HG03097 (cell line): ENCODE results near the gene TOM1.

ENCODE experiments used
- ATAC-seq: cut with Tn5 transposase; IDR thresholded peaks from one replicate; pipeline ENCODE4 v1.9.1; 2021; ENCODE audit not compliant: unreplicated experiment, low FRiP score

TOM1 gene

DNA sequence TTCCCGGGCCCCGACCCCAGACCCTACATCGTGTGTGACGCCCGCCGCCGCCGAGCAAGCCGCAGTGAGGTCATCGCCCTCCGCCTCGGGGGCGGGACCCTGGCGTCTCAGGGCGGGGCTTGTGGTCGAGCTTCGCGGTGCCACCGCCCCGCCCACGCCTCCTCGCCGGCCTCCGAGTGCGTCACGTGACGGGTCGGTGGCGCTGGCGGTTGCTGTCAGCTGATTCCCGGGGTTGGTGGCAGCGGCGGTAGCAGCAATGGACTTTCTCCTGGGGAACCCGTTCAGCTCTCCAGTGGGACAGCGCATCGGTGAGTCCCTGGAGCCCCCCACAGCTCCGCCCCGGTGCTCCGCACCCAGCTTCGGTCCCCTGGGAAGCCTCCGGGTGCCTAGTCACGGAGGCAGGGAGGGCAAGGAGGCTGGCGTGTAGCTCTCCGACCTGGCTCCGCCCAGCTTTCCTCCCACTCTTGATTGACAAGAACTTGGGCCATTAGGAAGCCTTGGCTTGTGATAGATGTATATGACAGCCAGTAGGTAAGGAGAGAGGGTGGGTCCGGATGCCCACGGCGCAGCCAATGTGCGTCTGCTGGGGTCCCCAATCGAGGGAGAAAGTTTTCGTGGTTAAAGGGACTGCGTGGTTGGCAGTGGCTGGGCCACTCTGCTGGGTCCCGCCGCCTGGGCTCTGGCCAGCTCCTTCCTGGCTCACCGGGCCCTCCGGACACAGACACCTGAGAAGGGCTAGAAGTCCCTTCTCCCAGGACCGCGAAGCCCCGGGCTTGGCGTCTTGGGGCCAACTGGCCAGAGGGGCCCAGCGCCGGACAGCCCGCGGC lies at the start of gene TOM1:
TOM1 (plus strand) TSS at position 222 of the 827 bp plus-strand sequence; CDS start at position 257, 35 bp downstream.
- peak; percentile 95 for ATAC-seq

DNA sequence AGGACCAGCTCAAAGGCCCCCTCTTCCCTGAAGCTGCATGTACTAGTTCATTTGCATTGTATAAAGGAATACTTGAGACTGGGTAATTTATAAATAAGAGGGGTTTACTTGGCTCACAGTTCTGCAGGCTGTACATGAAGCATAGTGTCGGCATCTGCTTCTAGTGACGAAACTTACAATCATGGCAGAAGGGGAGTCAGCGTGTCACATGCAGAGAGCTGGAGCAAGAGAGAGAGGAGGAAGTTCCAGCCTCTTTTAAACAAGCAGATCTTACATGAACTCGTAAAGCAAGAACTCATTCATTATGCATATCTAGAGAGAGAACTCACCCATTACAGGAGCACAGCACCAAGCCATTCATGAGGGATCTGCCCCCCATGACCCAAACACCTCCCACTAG lies 49.5 kb upstream of the TOM1 start:
- ATAC-seq, result no peak

GRCh38 chr22:35253946-35254345 lies 45.7 kb upstream of the TOM1 start:
- ATAC-seq, result no peak

GRCh38 chr22:35257002-35257320 lies 42.7 kb upstream of the TOM1 start:
- peak; percentile 16 for ATAC-seq

- peak; percentile 83 for ATAC-seq
Observed at GRCh38 chr22:35257321-35258190, 42.1 kb upstream of the TOM1 start, which contains the start of gene HMGXB4. Gene HMGXB4 (plus strand): TSS chr22:35257493. CDS start chr22:35262391, 4,898 bp downstream.

GRCh38 chr22:35258191-35258988 lies 41.3 kb upstream of the TOM1 start:
- no peak for ATAC-seq

- ATAC-seq, result no peak
Observed at GRCh38 chr22:35264986-35265385, 34.7 kb upstream of the TOM1 start.

DNA sequence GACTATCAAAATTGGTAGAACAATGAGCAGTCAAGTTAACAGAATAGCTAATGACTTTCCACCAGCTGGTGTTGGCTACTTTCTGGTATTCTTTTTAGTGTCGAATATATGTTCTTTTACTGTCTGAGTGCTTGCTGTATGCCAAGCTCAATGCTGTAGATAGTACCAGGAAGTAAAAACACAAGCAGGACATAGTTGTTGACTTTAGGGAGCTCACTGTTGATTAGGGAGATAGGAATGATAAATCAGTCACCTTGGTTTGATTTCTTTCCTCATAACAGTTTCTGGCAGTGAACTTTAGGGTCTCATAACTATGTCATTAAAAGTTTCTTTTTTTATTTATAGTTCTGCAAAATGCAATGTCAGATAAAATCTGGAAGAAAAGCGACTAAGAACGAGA lies 33.4 kb upstream of the TOM1 start:
- ATAC-seq, result no peak

GRCh38 chr22:35269630-35270029 lies 30.1 kb upstream of the TOM1 start:
- ATAC-seq, result no peak

GRCh38 chr22:35274154-35274871 lies 25.4 kb upstream of the TOM1 start:
- ATAC-seq, result no peak

DNA sequence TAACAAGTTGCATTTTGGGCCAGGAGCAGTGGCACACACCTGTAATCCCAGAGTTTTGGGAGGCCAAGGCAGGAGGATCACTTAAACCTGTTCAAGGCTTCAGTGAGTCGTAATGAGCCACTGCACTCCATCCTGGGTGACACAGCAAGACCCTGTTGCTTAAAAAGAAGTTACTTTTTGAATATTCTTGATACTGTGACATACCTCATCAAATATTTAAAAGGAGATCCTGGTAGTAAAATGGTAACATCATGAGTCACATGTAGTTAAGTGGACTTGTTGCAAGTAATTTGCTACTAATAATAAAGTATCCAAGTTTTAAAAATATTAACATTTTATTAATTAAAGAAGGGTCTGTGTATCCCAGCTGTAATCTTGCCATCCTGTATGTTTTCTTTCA lies 24.1 kb upstream of the TOM1 start:
- no peak for ATAC-seq

DNA sequence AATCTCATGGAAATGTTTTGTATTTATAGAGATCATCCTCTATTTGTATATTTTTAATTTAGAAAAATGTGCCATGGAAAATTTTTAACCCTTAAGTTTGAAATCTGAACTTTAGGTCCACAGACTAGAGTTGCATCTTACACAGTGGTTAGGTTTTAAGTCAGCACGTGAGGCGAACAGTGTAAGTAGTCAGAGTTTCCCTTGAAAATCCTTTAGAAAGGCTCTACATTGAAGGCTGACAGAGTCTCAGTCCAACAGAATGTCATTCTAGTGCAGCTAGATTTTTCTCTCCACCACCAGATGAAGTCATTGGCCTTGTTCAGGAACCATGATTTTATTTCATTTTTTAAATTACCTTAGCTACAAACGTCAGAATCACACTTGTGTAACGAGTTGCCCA lies 23.7 kb upstream of the TOM1 start:
- ATAC-seq, result no peak

- ATAC-seq, result no peak
Observed at GRCh38 chr22:35288116-35288515, 11.6 kb upstream of the TOM1 start.

DNA sequence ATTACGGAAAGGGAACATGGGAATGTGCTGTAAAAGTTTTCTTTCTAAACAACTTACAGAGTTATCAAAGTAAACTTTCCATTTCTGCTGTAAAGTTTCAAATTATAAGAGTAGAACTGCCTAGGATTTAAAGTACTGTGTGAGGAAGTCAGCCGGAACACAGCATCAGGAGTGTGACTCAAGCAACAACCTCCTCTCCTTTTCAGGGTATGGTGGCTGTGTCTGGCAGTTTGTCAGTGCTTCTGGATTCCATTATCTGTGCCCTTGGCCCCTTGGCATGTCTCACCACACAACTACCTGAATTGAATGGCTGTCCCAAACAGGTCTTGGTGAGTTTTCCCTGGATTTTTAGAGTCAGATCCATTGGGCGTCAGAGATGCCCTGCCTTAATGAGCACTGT lies 6.9 kb upstream of the TOM1 start:
- no peak for ATAC-seq

GRCh38 chr22:35296051-35296450 lies 3.6 kb upstream of the TOM1 start:
- ATAC-seq, result no peak

- ATAC-seq, result no peak
Observed at GRCh38 chr22:35299217-35299672, 449 bp upstream of the TOM1 start.

GRCh38 chr22:35301372-35301874 lies 1.7 kb downstream of the TOM1 start:
- ATAC-seq, result no peak

DNA sequence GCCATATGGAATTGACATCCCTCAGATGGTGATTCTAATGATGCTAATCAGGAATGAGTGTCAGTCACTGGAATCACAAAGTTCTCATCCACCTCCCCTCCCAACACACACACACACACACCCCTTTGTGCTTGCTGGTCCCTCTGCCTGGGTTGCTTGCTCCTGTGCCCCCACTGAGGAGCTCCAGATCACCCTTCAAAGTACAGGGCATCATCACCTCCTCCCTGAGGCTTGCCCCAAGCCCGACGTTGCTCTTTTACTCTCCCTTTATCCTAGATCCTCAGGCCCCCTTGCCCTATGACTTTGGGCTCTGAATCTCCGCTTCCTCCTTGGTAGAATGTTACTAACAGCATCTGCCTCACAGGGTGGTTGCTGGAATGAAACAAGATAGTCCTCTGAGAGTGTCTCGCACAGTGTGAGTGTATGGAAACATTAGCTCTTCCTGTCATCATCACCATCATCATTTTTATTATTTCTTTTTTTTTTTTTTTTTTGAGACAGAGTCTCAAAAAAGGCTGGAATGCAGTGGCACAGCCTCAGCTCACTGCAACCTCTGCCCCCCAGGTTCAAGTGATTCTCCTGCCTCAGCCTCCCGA lies 3.4 kb downstream of the TOM1 start:
- ATAC-seq, result no peak

- no peak for ATAC-seq
Observed at GRCh38 chr22:35305525-35306070, 5.9 kb downstream of the TOM1 start.
